Lower leg skin (tissue), 4 donors: ENCODE data around the gene TLDC2. TPM values are rescaled to one million over a fixed set of nuclear protein-coding genes. Genes with fewer than 3 reads are reported as not detected.
"Not testable (repeated sequence)": the region's sequence is repeated elsewhere in the genome, so short reads cannot be mapped to it uniquely, and the experiment has no call there.

Experiments
- DNase-seq, 2 donors: peaks; one replicate each; pipeline ENCODE4 v3.0.0-alpha.2; 2019; ENCODE audit warnings: low spot score in 2 of 2
- H3K4me3 ChIP-seq: fragments of 200-600 bp; sonication (generic); 2 replicates; pipeline ENCODE4 v1.5.1; 2017; ENCODE audit warnings: mild to moderate bottlenecking, low read depth; ENCODE audit not compliant: poor library complexity, severe bottlenecking
- CTCF ChIP-seq, 3 donors: fragments of 450-650 bp; IDR thresholded peaks; one replicate each; pipeline ENCODE4 v1.5.1; 2016; ENCODE audit warnings: antibody characterized with exemption in 3 of 3, mild to moderate bottlenecking in 3 of 3, moderate library complexity in 2 of 3
- POLR2A ChIP-seq, 2 donors: fragments of 450-650 bp; IDR thresholded peaks; one replicate each; pipeline ENCODE4 v1.6.1; 2016 to 2017; ENCODE audit warnings: antibody characterized with exemption in 2 of 2, mild to moderate bottlenecking in 1 of 2, moderate library complexity in 1 of 2
- WGBS, 2 donors: methylation state at CpG; one replicate each; pipeline ENCODE4 v1.1.5; 2018; 5-methylcytosine and 5-hydroxymethylcytosine counted together
- intact Hi-C: fragments of 100-400 bp; cut with DNase I; formaldehyde crosslinking; loops from one replicate; pipeline ENCODE4 v1.15.0; 2023; ENCODE audit warnings: low total_unique reads
- total RNA-seq, 4 donors: library from RNA; depleted of rRNA; stranded (reverse); fragments of >200 nt; gene quantifications; one replicate each; pipeline ENCODE4 v1.1.0, GENCODE V29; 2016

The TLDC2 gene
- total RNA-seq, 4 donors from 2014 or later, result 0.42 to 0.58 TPM; not detected in 2

- peak in 1 of 2 donors; percentile 43 for DNase-seq
- WGBS, 2 donors, result 84 to 86% methylated on average over 8 of the region's 8 CpGs
Measured at GRCh38 chr20:36936341-36936740, 60.4 kb downstream of the TLDC2 start.

GRCh38 chr20:36936761-36937401, 60.9 kb downstream of the TLDC2 start:
- WGBS, 2 donors, result 68 to 74% methylated on average over 9 of the region's 9 CpGs
- intact Hi-C loops, H3K4me3 ChIP-seq: not testable (repeated sequence)
- peak in 1 of 2 donors; percentile 70 for DNase-seq

More at GRCh38 chr20:36936341-36936740, 60.4 kb downstream of the TLDC2 start:
- H3K4me3 ChIP-seq, result no peak overlapping the region
- TF ChIP-seq CTCF (IDR thresholded peaks at IDR 0.05), result no peak
- no peak for TF ChIP-seq POLR2A (IDR thresholded peaks at IDR 0.05)
- intact Hi-C loops, result no loop called here

GRCh38 chr20:36937402-36937770, 61.4 kb downstream of the TLDC2 start:
- TF ChIP-seq POLR2A (IDR thresholded peaks at IDR 0.05), result no peak
- DNase-seq, result no peak
- no peak overlapping the region for H3K4me3 ChIP-seq
- intact Hi-C loops, result no loop called here

GRCh38 chr20:36941401-36941835, 65.5 kb downstream of the TLDC2 start:
- 11% methylated on average over 1 of the region's 1 CpG for WGBS, 2 donors
- intact Hi-C loops, result no loop called here
- no peak overlapping the region for H3K4me3 ChIP-seq
- DNase-seq, result peak in 1 of 2 donors; percentile 80
- TF ChIP-seq POLR2A (IDR thresholded peaks at IDR 0.05), result no peak
- no peak for TF ChIP-seq CTCF (IDR thresholded peaks at IDR 0.05)

Other genes starting within 250 kb of the TLDC2 start
- under 1 TPM in 3 of 4 donors, not detected in 1; 0.23 to 0.52 (median 0.52) TPM for gene SLA2, start 229.9 kb upstream of the TLDC2 start, total RNA-seq
- gene NDRG3, start 130.0 kb upstream of the TLDC2 start, total RNA-seq, result 10 to 100 TPM; 16.6 to 21.8 (median 19.8) TPM
- gene DSN1, start 102.4 kb upstream of the TLDC2 start, total RNA-seq, result 10 to 100 TPM in 1 of 4 donors, 1 to 10 TPM in 3; 7.9 to 11.6 (median 9.0) TPM
- gene SAMHD1, start 75.6 kb downstream of the TLDC2 start, total RNA-seq, result 100 to 1,000 TPM in 1 of 4 donors, 10 to 100 TPM in 3; 29.4 to 109 (median 38.3) TPM
- gene RBL1, start 219.9 kb downstream of the TLDC2 start, total RNA-seq, result 1 to 10 TPM; 3.4 to 5.3 (median 4.8) TPM